ENCODE data around the gene FBH1. TPM values are rescaled to one million over a fixed set of nuclear protein-coding genes. Genes with fewer than 3 reads are reported as not detected.

The FBH1 gene
- total RNA-seq, 1 donor, result 93.7 TPM

- no peaks in the 10 kb centered on the region for H4K20me1 ChIP-seq (ENCODE audit: insufficient read depth, low read length)
- no peak overlapping the region for H3K4me2 ChIP-seq (ENCODE audit: insufficient read depth, low read length)
- H3K27me3 ChIP-seq (ENCODE audit: insufficient read depth, low read length), result no peaks in the 10 kb centered on the region
- no peak for DNase-seq (ENCODE audit: insufficient read length, low spot score, missing footprints)
- peaks cover 35% of the 10 kb centered on the region for H3K4me1 ChIP-seq (ENCODE audit: insufficient read depth, low read length)
- no peak overlapping the region for H3K27ac ChIP-seq (ENCODE audit: low read depth, low read length)
- no peaks in the 10 kb centered on the region for H3K36me3 ChIP-seq (ENCODE audit: insufficient read depth, low read length)
- no peak overlapping the region for H3K4me3 ChIP-seq (ENCODE audit: insufficient read depth, low read length)
- H3K9me3 ChIP-seq (ENCODE audit: low read depth, low read length), result no peaks in the 10 kb centered on the region
- no peak for TF ChIP-seq CTCF (IDR thresholded peaks at IDR 0.05; ENCODE audit: extremely low read depth, low read depth, low read length)
- no peaks in the 10 kb centered on the region for H3K79me2 ChIP-seq (ENCODE audit: insufficient read depth, low read length)
- H2AFZ ChIP-seq (ENCODE audit: low read length), result no peak overlapping the region
These were observed 58.2 kb downstream of the FBH1 start for GRCh38 chr10:5948208-5948585.

- peak; percentile 90 for DNase-seq (ENCODE audit: insufficient read length, low spot score, missing footprints)
- peaks cover 25% of the 10 kb centered on the region for H3K4me1 ChIP-seq (ENCODE audit: insufficient read depth, low read length)
- peak; percentile 67 for TF ChIP-seq CTCF (IDR thresholded peaks at IDR 0.05; ENCODE audit: extremely low read depth, low read depth, low read length)
- H3K4me2 ChIP-seq (ENCODE audit: insufficient read depth, low read length), result no peak overlapping the region
- H3K79me2 ChIP-seq (ENCODE audit: insufficient read depth, low read length), result no peaks in the 10 kb centered on the region
- H3K4me3 ChIP-seq (ENCODE audit: insufficient read depth, low read length), result no peak overlapping the region
- H3K36me3 ChIP-seq (ENCODE audit: insufficient read depth, low read length), result no peaks in the 10 kb centered on the region
- H3K27ac ChIP-seq (ENCODE audit: low read depth, low read length), result no peak overlapping the region
- H3K27me3 ChIP-seq (ENCODE audit: insufficient read depth, low read length), result no peaks in the 10 kb centered on the region
- no peaks in the 10 kb centered on the region for H3K9me3 ChIP-seq (ENCODE audit: low read depth, low read length)
- H2AFZ ChIP-seq (ENCODE audit: low read length), result no peak overlapping the region
- H4K20me1 ChIP-seq (ENCODE audit: insufficient read depth, low read length), result no peaks in the 10 kb centered on the region
These were observed 59.1 kb downstream of the FBH1 start for GRCh38 chr10:5949009-5949759.

- Histone ChIP-seq H3K9me3 (ENCODE audit: low read depth, low read length) (no peaks in the 10 kb centered on the region), H2AFZ (ENCODE audit: low read length) (no peak overlapping the region), H3K79me2 (ENCODE audit: insufficient read depth, low read length) (no peaks in the 10 kb centered on the region), H3K4me1 (ENCODE audit: insufficient read depth, low read length) (peaks cover 9% of the 10 kb centered on the region), H4K20me1 (ENCODE audit: insufficient read depth, low read length) (no peaks in the 10 kb centered on the region), H3K36me3 (ENCODE audit: insufficient read depth, low read length) (no peaks in the 10 kb centered on the region), H3K4me3 (ENCODE audit: insufficient read depth, low read length) (no peak overlapping the region), H3K27ac (ENCODE audit: low read depth, low read length) (no peak overlapping the region), H3K27me3 (ENCODE audit: insufficient read depth, low read length) (no peaks in the 10 kb centered on the region), H3K4me2 (ENCODE audit: insufficient read depth, low read length) (no peak overlapping the region)
- DNase-seq (ENCODE audit: insufficient read length, low spot score, missing footprints), result no peak
- TF ChIP-seq CTCF (IDR thresholded peaks at IDR 0.05; ENCODE audit: extremely low read depth, low read depth, low read length), result no peak
These were observed 61.2 kb downstream of the FBH1 start for GRCh38 chr10:5951167-5951711.

GRCh38 chr10:5951721-5952407, 61.8 kb downstream of the FBH1 start:
- Histone ChIP-seq H3K27me3 (ENCODE audit: insufficient read depth, low read length) (no peaks in the 10 kb centered on the region), H2AFZ (ENCODE audit: low read length) (no peak overlapping the region), H3K9me3 (ENCODE audit: low read depth, low read length) (no peaks in the 10 kb centered on the region), H3K4me3 (ENCODE audit: insufficient read depth, low read length) (no peak overlapping the region), H4K20me1 (ENCODE audit: insufficient read depth, low read length) (no peaks in the 10 kb centered on the region), H3K4me1 (ENCODE audit: insufficient read depth, low read length) (peaks cover 8% of the 10 kb centered on the region), H3K79me2 (ENCODE audit: insufficient read depth, low read length) (no peaks in the 10 kb centered on the region), H3K36me3 (ENCODE audit: insufficient read depth, low read length) (no peaks in the 10 kb centered on the region), H3K27ac (ENCODE audit: low read depth, low read length) (no peak overlapping the region), H3K4me2 (ENCODE audit: insufficient read depth, low read length) (no peak overlapping the region)
- no peak for DNase-seq (ENCODE audit: insufficient read length, low spot score, missing footprints)
- no peak for TF ChIP-seq CTCF (IDR thresholded peaks at IDR 0.05; ENCODE audit: extremely low read depth, low read depth, low read length)

All from osteoblast (primary cell).